NT2/D1 (cell line): ENCODE results near the gene CERS3.

Source experiments
- SUZ12 ChIP-seq: IDR thresholded peaks from 2 replicates; pipeline ENCODE4 v1.6.1; 2011; ENCODE audit not compliant: insufficient read length, insufficient read depth; ENCODE audit errors: extremely low read depth
- YY1 ChIP-seq: IDR thresholded peaks from 2 replicates; pipeline ENCODE4 v1.6.1; 2011; ENCODE audit not compliant: insufficient read length, insufficient read depth
- ZNF274 ChIP-seq: IDR thresholded peaks from 2 replicates; pipeline ENCODE4 v1.6.1; 2011; ENCODE audit warnings: mild to moderate bottlenecking, low read depth, low read length

- TF ChIP-seq YY1 = no peak
- TF ChIP-seq SUZ12 = no peak
- TF ChIP-seq ZNF274 = no peak
Measured at GRCh38 chr15:100559330-100559729, 30.6 kb upstream of the CERS3 start.
